ENCODE data around the gene MAGI1.

The MAGI1 gene

DNA sequence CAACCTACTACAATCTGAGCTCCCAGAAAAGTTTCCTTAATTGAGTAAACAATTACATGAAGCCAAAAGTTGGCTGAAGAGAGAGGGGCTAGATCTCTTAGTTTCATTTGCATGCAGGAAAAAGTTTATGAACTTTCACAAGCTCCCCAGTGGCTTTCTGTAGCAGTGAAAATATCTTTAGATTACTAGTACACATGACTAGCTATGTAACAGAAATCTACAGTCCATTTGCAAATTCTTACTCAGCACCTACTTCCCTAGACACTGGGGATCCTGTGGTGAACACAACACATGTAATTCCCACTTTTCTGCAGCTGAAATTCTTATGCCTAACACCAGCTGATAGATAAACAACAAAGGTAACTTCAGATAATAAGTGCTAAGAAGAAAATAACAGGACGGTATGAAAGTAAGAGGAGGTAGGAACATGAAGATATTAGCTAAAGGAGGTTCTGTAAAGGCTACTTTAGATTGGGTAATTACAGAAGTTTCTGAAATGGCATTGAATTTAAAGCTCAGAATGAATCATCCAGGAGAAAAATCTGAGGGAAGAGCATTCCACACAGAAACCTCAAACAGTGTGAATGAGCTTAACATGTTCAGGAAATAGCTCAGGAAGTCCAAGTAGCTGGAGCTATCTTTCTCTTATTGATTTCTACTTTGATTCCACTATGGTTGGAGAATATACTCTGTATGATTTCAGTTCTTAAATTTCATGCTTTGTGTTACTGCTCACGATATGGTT is 204.8 kb downstream of the MAGI1 start:
- no peaks in the 10 kb centered on the region for H3K4me1 Mint-ChIP-seq
- no peak overlapping the region for H3K4me3 Mint-ChIP-seq
- DNase-seq (ENCODE audit: low spot score in 2 of 2) (no peak), ATAC-seq (no peak)
- no peaks in the 10 kb centered on the region for H3K36me3 Mint-ChIP-seq
- H3K27ac Mint-ChIP-seq, result no peak overlapping the region
- H3K9me3 Mint-ChIP-seq, result peaks cover 11% of the 10 kb centered on the region

DNA sequence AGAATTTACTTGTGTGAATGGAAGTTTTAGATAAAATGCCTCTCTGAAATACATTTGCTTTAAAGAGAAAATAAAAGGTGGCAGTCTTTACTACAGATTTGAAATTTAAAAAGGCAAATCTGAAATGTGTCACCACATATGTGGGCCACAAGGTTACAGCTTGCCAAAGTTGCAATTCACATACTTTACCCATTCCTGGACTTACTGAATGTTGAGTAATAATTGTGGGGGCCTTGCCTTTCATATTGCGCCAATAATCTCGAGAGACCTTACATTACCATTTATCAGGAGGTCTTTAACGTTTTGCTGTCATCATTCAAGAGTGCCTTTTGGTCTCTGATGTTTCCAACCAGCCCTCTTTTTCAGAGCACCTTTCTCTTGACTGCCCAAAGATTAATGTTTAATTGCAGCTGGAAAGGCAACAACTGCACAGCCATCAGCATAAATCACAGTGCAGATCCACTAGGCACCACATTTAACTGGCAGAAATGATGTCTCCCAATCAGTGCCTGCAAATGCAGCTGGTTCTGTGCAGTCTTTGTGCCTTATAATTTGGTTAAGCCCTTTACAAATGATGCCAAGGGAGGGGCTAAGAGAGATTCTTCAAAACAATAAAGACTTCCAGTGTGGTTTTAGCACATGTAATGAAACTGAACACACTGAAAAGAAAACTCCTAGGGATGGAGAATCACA is 206.8 kb downstream of the MAGI1 start:
- no peak for ATAC-seq
- Mint-ChIP-seq H3K4me3 (no peak overlapping the region), H3K36me3 (no peaks in the 10 kb centered on the region), H3K4me1 (no peaks in the 10 kb centered on the region), H3K9me3 (peaks cover 9% of the 10 kb centered on the region), H3K27ac (no peak overlapping the region)
- no peak for DNase-seq (ENCODE audit: low spot score in 2 of 2)

DNA sequence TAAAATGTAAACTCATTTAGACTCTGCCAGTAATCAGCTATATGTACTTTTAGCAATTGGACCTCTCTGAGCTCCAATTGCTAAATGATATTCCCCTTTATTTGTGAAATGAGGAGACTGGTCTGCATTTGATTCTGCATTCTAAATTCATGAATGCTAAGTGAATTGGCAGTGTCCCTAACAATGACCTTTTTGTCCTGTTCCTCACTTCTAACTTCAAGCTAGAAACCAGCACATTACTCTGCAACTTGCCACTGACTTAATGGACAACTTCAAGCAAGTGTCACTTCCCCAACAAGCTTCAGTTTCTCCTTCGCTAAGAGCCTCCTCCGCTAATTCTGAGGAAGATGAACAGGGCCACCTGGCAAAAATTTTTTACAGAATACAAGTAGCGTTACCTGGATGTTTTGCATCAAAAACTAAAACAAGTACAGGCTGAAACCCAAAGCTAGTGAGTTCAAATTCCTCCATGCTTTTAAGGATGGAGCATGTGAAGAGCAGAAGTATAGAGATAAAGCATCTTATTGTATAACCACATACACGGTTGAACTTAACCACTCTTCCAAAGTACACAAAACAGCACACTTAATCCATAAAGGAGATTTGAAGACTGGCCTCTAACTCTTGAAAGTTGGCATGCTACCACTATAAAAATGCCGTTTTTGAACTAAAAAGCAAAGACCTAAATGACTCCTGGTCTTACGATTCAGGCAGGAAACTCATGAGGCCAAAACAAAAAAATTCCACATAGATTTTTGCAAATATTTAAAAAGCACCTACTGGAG is 207.6 kb downstream of the MAGI1 start:
- H3K4me1 Mint-ChIP-seq, result no peaks in the 10 kb centered on the region
- DNase-seq (ENCODE audit: low spot score in 2 of 2) (no peak), ATAC-seq (no peak)
- H3K4me3 Mint-ChIP-seq, result no peak overlapping the region
- H3K9me3 Mint-ChIP-seq, result peaks cover 6% of the 10 kb centered on the region
- H3K27ac Mint-ChIP-seq, result no peak overlapping the region
- no peaks in the 10 kb centered on the region for H3K36me3 Mint-ChIP-seq

DNA sequence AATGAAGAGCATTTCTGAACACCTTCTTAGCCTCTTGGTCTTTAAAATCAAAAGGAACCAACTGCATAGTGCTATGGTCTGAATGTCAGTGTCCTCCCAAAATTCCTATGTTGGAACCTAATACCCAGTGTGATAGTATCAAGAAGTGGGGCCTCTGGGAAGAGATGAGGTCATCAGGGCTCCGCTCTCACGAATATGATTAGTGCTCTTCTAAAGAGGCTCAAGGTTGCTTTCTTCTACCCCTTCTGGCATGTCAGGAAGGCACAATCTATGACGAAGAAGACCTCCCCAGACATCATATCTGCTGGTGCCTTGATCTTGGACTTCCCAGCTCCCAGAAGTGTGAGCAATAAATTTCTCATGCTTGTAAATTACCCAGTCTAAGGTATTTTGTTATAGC is 209.5 kb downstream of the MAGI1 start:
- Mint-ChIP-seq H3K4me1 (no peaks in the 10 kb centered on the region), H3K9me3 (peaks cover 3% of the 10 kb centered on the region), H3K4me3 (no peak overlapping the region), H3K36me3 (no peaks in the 10 kb centered on the region), H3K27ac (no peak overlapping the region)
- no peak for ATAC-seq
- no peak for DNase-seq (ENCODE audit: low spot score in 2 of 2)

DNA sequence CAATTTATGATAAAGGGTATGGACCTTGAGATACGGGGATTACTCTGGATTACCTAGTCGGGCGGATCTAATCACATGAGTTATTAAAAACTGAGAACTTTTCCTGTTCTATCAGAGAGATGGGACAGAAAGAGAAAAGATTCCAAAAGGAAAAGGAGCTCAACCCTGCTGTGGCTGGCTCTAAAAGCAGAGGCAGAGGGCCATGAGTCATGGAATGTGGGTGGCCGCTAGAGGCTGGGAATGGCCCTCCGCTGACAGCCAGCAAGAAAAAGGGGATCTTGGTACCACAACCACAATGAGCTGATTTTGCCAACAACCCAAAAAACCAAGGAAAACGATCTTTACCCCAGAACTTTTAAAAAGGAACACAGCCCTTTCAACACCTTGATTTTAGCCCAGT is 210.0 kb downstream of the MAGI1 start:
- no peaks in the 10 kb centered on the region for H3K4me1 Mint-ChIP-seq

DNA sequence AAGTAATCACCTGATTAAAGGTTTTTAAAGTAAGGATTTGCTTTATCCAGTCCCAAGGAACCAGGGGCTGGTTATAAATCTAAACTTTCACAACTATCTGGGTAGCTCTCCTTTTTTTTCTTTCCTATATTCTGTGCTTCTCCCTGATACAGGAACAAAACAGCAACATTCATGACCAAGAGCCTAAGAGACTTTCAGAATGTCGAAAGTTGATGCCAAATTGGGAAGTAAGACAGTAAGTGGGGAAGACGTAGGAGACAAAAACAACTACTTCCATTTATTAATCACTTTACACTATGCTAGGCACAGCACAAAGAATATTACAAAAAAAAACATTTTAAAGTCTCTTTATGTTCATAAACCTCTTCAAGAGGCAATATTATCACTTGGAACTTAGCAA is 211.6 kb downstream of the MAGI1 start:
- ATAC-seq (no peak), DNase-seq (ENCODE audit: low spot score in 2 of 2) (no peak)
- Mint-ChIP-seq H3K4me1 (no peaks in the 10 kb centered on the region), H3K9me3 (no peaks in the 10 kb centered on the region), H3K36me3 (no peaks in the 10 kb centered on the region), H3K4me3 (no peak overlapping the region), H3K27ac (no peak overlapping the region)

More for the DNA sequence above, 210.0 kb downstream of the MAGI1 start:
- Mint-ChIP-seq H3K4me3 (no peak overlapping the region), H3K27ac (no peak overlapping the region), H3K9me3 (peaks cover 3% of the 10 kb centered on the region), H3K36me3 (no peaks in the 10 kb centered on the region)
- no peak for DNase-seq (ENCODE audit: low spot score in 2 of 2)
- ATAC-seq, result no peak

DNA sequence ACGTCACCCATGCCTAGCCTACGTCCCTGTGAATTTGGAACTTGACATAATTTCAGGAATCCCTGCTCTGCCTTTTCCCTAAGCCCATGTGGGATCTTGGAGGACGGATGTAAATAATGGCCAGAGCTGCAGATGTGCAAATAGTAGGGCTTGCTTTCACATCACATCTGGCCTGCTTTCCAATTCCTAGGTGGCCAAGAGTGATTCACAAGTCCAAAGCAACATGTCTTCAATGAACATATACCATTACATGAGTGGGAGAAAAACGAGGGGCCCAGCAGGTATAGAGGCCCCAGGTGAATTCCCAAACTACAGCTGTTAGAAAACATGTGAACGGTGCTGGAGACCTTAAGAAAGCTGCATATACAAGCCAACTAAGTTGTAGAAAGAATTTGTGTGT is 214.6 kb downstream of the MAGI1 start:
- Mint-ChIP-seq H3K4me3 (no peak overlapping the region), H3K27ac (no peak overlapping the region), H3K36me3 (no peaks in the 10 kb centered on the region), H3K4me1 (no peaks in the 10 kb centered on the region), H3K9me3 (peaks cover 8% of the 10 kb centered on the region)
- no peak for DNase-seq (ENCODE audit: low spot score in 2 of 2)
- no peak for ATAC-seq

DNA sequence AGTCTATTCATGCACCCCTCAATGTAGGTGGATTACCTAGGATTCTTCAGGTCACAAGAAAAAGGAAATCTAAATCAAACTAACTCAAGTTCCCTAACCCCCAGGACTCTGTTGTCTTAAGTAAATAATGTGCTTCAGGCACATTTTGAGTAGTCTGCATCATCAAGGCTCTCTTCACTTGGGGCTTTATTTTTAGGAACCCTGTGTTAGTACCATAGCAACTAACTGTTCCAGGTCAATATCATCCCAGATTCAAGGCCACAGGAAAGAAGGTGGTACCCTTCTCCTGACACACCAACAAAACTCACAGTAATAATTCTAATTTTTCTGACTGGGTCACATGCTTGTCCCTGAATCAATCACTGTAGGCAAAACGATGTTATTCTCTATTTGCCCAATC is 218.1 kb downstream of the MAGI1 start:
- DNase-seq (ENCODE audit: low spot score in 2 of 2), result no peak
- H3K4me3 Mint-ChIP-seq, result no peak overlapping the region
- no peaks in the 10 kb centered on the region for H3K36me3 Mint-ChIP-seq

DNA sequence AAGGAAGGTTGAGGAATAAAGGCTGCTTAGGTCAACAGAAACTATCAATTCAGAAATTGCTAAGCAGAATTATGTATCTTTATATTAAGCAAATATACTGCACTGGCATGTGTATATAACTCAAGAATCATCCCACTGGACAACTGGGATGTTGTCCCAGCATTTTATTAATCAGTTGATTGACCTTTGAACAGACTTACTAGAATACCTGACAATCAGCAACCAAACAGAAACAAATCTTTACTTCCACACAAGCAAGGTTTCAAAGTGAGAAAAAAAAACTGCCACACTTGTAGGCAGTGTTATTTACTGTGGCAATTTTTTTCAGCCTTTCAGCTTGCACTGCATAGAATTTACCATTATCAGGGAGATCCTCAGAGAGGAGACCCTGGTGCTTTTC is 218.8 kb downstream of the MAGI1 start:
- Mint-ChIP-seq H3K4me1 (no peaks in the 10 kb centered on the region), H3K4me3 (no peak overlapping the region), H3K36me3 (no peaks in the 10 kb centered on the region), H3K27ac (no peak overlapping the region), H3K9me3 (peaks cover 15% of the 10 kb centered on the region)
- DNase-seq (ENCODE audit: low spot score in 2 of 2) (no peak), ATAC-seq (no peak)

More for the DNA sequence above, 218.1 kb downstream of the MAGI1 start:
- ATAC-seq, result no peak
- peaks cover 15% of the 10 kb centered on the region for H3K9me3 Mint-ChIP-seq
- no peak overlapping the region for H3K27ac Mint-ChIP-seq
- no peaks in the 10 kb centered on the region for H3K4me1 Mint-ChIP-seq

DNA sequence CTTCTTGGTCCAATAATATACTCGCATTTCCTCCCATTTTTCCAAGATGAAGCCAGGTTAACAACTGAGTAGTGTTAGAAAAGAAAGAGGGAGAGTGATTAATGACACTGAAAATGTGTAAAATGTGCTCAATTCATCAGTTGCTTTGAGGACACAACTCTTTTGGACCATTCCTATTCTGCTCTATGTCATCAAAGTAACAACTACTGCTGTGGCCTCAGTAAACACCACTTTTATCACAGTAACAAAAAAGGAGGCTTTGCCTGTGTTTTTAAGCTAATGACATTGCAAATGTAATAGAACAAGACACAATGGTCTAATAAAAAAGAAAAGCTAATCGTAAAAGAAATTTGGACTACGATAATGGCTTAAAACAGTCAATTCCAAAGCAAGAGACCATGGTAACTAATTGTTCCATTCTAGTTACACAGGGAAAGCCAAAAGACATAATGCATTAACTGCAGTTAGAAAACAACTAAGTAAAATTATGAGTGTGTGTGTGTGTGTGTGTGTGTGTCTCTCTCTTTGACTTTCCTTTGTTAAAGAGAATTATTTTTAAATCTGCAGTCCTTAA is 221.1 kb downstream of the MAGI1 start:
- no peak for DNase-seq (ENCODE audit: low spot score in 2 of 2)
- no peak overlapping the region for H3K4me3 Mint-ChIP-seq
- no peak for ATAC-seq
- H3K9me3 Mint-ChIP-seq, result peaks cover 15% of the 10 kb centered on the region
- no peaks in the 10 kb centered on the region for H3K36me3 Mint-ChIP-seq
- no peak overlapping the region for H3K27ac Mint-ChIP-seq
- no peaks in the 10 kb centered on the region for H3K4me1 Mint-ChIP-seq

DNA sequence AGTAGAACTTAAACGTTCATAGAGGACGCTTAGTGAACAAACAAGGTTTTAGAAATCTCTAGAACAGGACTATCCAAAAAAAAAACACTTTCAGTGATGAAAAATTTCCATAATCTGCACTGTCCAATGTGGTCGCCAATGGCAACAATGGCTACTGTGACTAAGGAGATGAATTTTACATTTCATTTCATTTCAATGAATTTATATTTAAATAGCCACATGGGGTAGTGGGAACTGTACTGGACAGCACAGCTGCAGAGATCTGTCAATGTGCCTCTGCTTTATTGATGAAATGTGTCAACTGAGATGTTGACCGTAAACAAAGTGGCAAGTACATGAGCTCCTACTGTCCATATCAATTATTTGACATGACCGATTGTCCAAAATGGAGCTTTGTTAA is 222.5 kb downstream of the MAGI1 start:
- H3K27ac Mint-ChIP-seq, result no peak overlapping the region
- H3K9me3 Mint-ChIP-seq, result peaks cover 10% of the 10 kb centered on the region
- no peak for DNase-seq (ENCODE audit: low spot score in 2 of 2)
- no peaks in the 10 kb centered on the region for H3K36me3 Mint-ChIP-seq
- no peaks in the 10 kb centered on the region for H3K4me1 Mint-ChIP-seq
- no peak overlapping the region for H3K4me3 Mint-ChIP-seq
- ATAC-seq, result no peak

DNA sequence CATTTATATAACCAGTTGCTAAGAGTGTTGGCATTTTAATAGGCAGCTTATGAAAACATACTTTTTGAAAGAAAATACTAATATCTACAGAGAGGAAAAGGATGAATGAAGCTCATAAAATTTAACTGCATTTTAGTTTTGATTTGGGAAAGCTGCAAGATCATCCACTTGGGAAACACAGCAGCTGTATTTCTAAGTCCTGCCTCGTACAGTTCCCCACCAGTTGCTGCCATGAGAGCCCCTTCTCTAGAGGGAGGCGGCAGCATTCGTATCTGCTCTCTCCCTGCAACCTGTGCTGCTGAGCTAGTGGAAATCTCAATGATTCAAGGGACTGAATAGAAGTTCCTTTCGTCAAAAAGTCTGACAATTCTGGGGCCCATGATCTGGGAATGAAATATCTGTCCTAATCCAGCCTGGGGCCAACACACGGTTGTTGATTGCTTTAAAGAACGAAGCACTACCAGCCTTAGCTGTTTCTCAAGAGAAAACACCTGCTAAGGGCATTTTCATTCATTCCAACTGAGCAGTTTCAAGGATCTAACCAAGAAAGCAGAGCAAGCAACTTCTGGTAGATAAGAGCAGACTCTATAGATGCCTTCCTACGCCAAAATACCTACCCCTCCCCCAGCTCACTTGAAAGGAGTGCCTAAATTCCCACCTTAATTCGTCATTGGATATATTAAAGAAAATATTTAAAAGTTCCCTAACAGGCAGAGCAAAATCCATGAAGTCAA is 223.7 kb downstream of the MAGI1 start:
- DNase-seq (ENCODE audit: low spot score in 2 of 2), result no peak
- peaks cover 13% of the 10 kb centered on the region for H3K9me3 Mint-ChIP-seq
- H3K36me3 Mint-ChIP-seq, result no peaks in the 10 kb centered on the region
- no peak overlapping the region for H3K4me3 Mint-ChIP-seq
- H3K27ac Mint-ChIP-seq, result no peak overlapping the region
- no peak for ATAC-seq
- no peaks in the 10 kb centered on the region for H3K4me1 Mint-ChIP-seq

DNA sequence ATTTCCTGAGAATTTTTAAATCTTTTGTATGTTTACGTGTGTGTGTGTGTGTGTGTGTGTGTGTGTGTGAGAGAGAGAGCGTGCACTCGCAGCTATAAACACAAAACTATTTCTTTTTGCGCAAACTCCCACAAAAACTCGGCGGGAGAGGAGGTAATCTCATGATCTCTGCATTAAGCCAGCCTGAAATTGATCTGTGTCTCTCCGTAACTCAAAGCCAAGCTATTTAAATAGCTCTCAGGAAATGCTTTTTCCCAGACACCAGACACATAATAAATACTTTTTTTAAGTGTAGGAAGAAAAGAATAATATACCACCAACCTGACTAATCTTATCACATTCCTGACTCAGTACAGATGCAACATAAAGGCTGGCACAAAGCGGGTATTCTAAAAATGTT is 226.8 kb downstream of the MAGI1 start:
- ATAC-seq (no peak), DNase-seq (ENCODE audit: low spot score in 2 of 2) (no peak)
- Mint-ChIP-seq H3K36me3 (no peaks in the 10 kb centered on the region), H3K4me3 (no peak overlapping the region), H3K27ac (no peak overlapping the region), H3K9me3 (peaks cover 9% of the 10 kb centered on the region), H3K4me1 (no peaks in the 10 kb centered on the region)

DNA sequence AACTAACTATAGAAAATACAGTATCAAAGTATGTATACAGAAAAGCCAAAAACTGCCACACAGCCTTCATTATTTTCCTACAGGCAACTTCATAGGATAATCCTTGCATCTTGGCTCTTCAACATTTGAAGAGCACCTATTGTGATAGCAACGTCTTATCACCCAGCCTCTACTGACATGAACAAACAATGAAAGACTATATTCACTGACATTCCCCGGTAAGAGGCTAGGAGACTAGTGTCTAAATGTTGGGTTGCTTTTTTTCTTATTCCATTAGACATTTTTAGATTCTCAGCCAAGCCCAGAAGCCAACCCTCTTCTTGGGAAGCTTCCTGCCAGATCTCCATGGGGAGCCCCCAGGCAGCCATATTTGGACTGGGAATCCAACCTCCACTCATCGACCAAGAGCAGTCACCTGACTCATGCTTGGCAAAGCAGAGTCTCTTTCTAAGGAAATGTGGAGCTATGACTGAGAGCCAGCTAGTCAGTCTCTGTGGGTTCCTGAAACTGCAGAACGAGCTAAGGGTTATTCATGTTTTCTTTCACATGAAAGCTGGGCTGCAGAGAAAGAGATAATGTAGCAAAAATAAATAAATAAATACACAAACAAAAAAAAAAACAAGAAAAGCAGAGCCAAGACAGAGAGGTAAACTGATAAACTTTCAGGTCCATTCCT is 227.5 kb downstream of the MAGI1 start:
- H3K36me3 Mint-ChIP-seq, result no peaks in the 10 kb centered on the region
- peaks cover 9% of the 10 kb centered on the region for H3K9me3 Mint-ChIP-seq
- no peaks in the 10 kb centered on the region for H3K4me1 Mint-ChIP-seq
- H3K4me3 Mint-ChIP-seq, result no peak overlapping the region
- DNase-seq (ENCODE audit: low spot score in 2 of 2) (no peak), ATAC-seq (no peak)
- no peak overlapping the region for H3K27ac Mint-ChIP-seq
